Measurements from ENCODE around the gene USP49. TPM values are rescaled to one million over a fixed set of nuclear protein-coding genes. Genes with fewer than 3 reads are reported as not detected.

Gene USP49
- polyA plus RNA-seq, 1 of the 3 experiments (the other 2 are of a cell fraction) = 2.4 TPM

- H3K9me3 ChIP-seq = no peaks in the 10 kb centered on the region
- H3K9me2 ChIP-seq = no peaks in the 10 kb centered on the region
- CTCF ChIA-PET = interaction anchor here (1.5 kb wide), 1 partner anchor 10 kb away, joined by 3 read pairs; no protein-coding TSS in a partner anchor
- no peak overlapping the region for H3K4me3 ChIP-seq (ENCODE audit: low read depth in 2 of 2, low read length in 1 of 2)
- no peak overlapping the region for H3K27ac ChIP-seq (ENCODE audit: low read depth in 2 of 2, low read length in 1 of 2)
- H3K79me2 ChIP-seq (ENCODE audit: insufficient read depth) = no peaks in the 10 kb centered on the region
- H3K9ac ChIP-seq = no peak overlapping the region
- 98% methylated on average over 1 of the region's 1 CpG for WGBS (ENCODE audit: low lambda C conversion rate)
- H2AFZ ChIP-seq (ENCODE audit: low read depth) = no peak overlapping the region
- POLR2A ChIA-PET = no interaction called here
- no peaks in the 10 kb centered on the region for H3K27me3 ChIP-seq (ENCODE audit: insufficient read depth)
- TF ChIP-seq TEAD4 (IDR thresholded peaks at IDR 0.05; ENCODE audit: borderline replicate concordance, insufficient read depth) (no peak), MXI1 (IDR thresholded peaks at IDR 0.05; ENCODE audit: low read depth, low read length) (no peak), PBX3 (IDR thresholded peaks at IDR 0.05) (no peak), GATA2 (CRISPR knock-in tag; IDR thresholded peaks at IDR 0.05) (no peak), RCOR1 (IDR thresholded peaks at IDR 0.05; ENCODE audit: low read length) (no peak), ELF1 (IDR thresholded peaks at IDR 0.05) (no peak), EZH2phosphoT487 (IDR thresholded peaks at IDR 0.05; ENCODE audit: borderline replicate concordance, low read depth) (no peak), JUND (IDR thresholded peaks at IDR 0.05) (no peak), FOSL2 (IDR thresholded peaks at IDR 0.05; ENCODE audit: borderline replicate concordance, low read depth) (no peak), TCF12 (IDR thresholded peaks at IDR 0.05) (no peak), NFIC (IDR thresholded peaks at IDR 0.05; ENCODE audit: borderline replicate concordance) (no peak), EP300 (IDR thresholded peaks at IDR 0.05; ENCODE audit: borderline replicate concordance in 1 of 2, low read depth in 1 of 2, low read length in 1 of 2) (no peak), NRF1 (IDR thresholded peaks at IDR 0.05; ENCODE audit: low read depth, low read length) (no peak), RAD21 (IDR thresholded peaks at IDR 0.05; ENCODE audit: low read length) (no peak), IRF3 (IDR thresholded peaks at IDR 0.05; ENCODE audit: low read depth, low read length) (no peak), FOXJ3 (CRISPR knock-in tag; IDR thresholded peaks at IDR 0.05) (no peak), SMC3 (IDR thresholded peaks at IDR 0.05; ENCODE audit: low read depth, low read length) (no peak)
- TF ChIP-seq, protein P1, sequence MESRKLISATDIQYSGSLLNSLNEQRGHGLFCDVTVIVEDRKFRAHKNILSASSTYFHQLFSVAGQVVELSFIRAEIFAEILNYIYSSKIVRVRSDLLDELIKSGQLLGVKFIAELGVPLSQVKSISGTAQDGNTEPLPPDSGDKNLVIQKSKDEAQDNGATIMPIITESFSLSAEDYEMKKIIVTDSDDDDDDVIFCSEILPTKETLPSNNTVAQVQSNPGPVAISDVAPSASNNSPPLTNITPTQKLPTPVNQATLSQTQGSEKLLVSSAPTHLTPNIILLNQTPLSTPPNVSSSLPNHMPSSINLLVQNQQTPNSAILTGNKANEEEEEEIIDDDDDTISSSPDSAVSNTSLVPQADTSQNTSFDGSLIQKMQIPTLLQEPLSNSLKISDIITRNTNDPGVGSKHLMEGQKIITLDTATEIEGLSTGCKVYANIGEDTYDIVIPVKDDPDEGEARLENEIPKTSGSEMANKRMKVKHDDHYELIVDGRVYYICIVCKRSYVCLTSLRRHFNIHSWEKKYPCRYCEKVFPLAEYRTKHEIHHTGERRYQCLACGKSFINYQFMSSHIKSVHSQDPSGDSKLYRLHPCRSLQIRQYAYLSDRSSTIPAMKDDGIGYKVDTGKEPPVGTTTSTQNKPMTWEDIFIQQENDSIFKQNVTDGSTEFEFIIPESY (IDR thresholded peaks at IDR 0.05; ENCODE audit: borderline replicate concordance, low read depth) = no peak
- TF ChIP-seq, protein P2, sequence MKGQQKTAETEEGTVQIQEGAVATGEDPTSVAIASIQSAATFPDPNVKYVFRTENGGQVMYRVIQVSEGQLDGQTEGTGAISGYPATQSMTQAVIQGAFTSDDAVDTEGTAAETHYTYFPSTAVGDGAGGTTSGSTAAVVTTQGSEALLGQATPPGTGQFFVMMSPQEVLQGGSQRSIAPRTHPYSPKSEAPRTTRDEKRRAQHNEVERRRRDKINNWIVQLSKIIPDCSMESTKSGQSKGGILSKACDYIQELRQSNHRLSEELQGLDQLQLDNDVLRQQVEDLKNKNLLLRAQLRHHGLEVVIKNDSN (IDR thresholded peaks at IDR 0.05; ENCODE audit: borderline replicate concordance, low read depth) = no peak
- TF ChIP-seq, protein P3, sequence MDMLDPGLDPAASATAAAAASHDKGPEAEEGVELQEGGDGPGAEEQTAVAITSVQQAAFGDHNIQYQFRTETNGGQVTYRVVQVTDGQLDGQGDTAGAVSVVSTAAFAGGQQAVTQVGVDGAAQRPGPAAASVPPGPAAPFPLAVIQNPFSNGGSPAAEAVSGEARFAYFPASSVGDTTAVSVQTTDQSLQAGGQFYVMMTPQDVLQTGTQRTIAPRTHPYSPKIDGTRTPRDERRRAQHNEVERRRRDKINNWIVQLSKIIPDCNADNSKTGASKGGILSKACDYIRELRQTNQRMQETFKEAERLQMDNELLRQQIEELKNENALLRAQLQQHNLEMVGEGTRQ (IDR thresholded peaks at IDR 0.05; ENCODE audit: borderline replicate concordance, low read depth, low read length) = no peak
- H3F3A ChIP-seq (replicated peaks; ENCODE audit: insufficient read depth) = peaks cover 11% of the 10 kb centered on the region
- H4K20me1 ChIP-seq (ENCODE audit: insufficient read depth) = no peaks in the 10 kb centered on the region
- H3K36me3 ChIP-seq (replicated peaks in 1 of 2; ENCODE audit: control insufficient read depth in 1 of 2, insufficient read depth in 2 of 2, low read length in 1 of 2) = no peaks in the 10 kb centered on the region
- no peaks in the 10 kb centered on the region for H3K4me1 ChIP-seq (ENCODE audit: control insufficient read depth in 1 of 2, insufficient read depth in 2 of 2, low read depth in 1 of 2, low read length in 1 of 2)
- H3K4me2 ChIP-seq = no peak overlapping the region
- DNase-seq = no peak
Measured at GRCh38 chr6:41881506-41881905, 13.7 kb downstream of the USP49 start.
